Stimulated activated CD8-positive, alpha-beta memory T cell treated with anti-CD3 and anti-CD28 coated beads, Interleukin-4, amount 100 ng/mL, for 48 hours (primary cell): Measurements from ENCODE around the gene CTIF.
"Not testable (repeated sequence)": the region's sequence is repeated elsewhere in the genome, so short reads cannot be mapped to it uniquely, and the experiment has no call there.

Experiments used
- DNase-seq: peaks from one replicate; pipeline ENCODE4 v3.0.0-alpha.2; 2020

CTIF gene

DNA sequence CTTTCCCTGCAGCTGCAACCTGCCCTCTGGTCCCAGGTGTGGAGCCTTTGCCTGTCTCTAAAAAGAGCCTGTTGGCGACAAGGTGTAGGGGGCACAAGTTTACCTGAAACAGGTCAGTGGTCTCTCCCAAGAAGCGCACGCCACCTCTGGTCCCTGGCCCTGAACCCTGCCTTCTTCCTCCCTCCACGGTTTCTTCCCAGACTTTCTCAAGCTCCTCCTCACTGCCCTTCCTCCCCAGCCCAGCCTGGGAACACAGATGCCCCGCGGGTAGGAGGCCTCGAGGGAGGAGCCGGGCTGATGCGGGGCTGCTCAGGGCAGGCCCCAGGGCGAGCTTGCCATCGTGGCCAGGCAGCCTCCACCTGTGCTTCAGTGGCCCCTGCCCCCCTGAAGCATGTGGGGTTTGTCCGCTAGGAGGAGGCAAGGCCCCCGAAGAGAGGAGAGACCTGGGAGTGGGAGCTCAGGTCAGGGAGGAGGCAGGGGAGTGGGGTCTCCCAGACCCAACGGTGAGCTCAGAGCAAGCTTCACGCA, 322.4 kb downstream of the CTIF start:
- no peak for DNase-seq

GRCh38 chr18:48862132-48862531, 323.3 kb downstream of the CTIF start:
- no peak for DNase-seq

DNA sequence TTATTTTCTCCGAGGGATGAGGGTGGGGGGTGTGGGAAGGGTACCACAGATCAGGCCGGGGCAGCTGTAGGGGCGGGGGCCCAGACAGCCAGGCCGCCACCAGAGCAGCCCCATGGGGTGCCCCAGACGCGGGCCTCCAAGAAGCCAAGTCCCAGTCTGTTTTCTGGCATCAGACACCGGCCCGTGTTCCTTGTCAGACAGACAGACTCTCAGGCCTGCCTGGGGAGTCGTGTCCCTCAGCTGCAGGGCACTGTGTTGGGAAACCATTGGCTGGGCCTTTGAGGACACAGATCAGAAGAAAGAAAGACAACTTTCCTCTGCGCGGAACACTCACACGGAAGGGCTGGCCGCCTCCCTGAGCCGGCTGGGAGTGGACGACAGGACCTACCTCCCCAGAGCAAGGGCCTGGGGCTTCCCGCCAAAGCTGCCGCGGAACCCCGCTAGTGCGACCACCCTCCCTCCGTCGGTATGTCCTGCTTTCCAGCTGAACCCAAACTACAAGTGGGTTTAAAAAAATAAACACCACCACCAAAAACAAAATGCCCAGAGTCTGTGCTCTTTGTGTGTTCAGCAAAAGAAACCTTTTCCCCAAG, 323.9 kb downstream of the CTIF start:
- DNase-seq: no peak

DNA sequence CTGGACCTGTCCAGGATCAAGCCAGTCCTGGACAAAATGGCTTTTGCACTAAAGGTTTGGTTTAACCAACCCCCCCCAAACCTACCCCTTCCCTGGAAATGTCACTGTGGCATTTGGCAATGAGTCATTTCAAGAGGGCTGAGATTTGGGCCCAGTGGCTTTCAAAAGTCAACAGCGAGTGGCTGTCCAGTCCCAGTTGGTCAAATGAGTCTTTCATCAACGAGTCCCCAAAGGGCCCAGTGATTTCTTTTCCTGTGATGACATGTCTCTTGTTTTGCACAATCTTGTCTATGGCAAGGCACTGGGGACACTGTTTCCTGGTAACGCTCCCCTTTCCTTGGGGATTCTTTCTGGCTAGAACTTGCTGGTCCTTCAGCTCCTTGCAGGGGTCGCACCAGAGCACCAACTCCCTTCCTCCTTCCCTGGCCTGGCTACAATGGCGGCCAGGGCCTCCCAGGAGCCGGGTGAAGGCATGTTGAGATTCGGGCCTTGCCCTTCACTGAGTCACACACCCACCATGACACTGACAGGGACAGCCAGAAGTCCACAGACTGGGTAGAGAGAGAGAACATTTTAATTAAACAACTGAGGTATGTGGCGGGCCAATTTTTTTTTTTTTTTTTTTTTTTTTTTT, 324.7 kb downstream of the CTIF start:
- DNase-seq: no peak

- DNase-seq: no peak
Observed at GRCh38 chr18:48864876-48865275, 326.0 kb downstream of the CTIF start.

GRCh38 chr18:48866028-48866733, 327.4 kb downstream of the CTIF start:
- no peak for DNase-seq

DNA sequence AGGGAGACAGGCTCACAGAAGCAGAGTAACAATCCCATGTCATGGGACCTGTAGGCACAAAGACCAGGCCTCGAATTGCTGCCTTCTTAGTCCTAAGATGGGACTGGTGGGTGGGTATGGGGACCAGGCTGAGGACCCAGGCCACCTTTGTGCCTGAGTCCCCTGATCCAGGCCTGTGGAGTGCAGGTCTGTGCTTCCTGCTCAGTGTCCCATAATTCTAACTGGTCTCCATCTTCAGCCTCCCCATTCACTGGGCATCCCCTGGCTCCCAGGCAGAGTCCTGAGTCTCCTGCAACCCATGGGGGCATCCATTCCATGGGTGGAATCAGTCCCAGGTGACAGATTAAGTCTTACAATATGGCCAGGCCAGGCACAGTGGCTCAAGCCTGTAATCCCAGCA, 328.0 kb downstream of the CTIF start:
- no peak for DNase-seq

GRCh38 chr18:48867978-48868377, 329.1 kb downstream of the CTIF start:
- no peak for DNase-seq

DNA sequence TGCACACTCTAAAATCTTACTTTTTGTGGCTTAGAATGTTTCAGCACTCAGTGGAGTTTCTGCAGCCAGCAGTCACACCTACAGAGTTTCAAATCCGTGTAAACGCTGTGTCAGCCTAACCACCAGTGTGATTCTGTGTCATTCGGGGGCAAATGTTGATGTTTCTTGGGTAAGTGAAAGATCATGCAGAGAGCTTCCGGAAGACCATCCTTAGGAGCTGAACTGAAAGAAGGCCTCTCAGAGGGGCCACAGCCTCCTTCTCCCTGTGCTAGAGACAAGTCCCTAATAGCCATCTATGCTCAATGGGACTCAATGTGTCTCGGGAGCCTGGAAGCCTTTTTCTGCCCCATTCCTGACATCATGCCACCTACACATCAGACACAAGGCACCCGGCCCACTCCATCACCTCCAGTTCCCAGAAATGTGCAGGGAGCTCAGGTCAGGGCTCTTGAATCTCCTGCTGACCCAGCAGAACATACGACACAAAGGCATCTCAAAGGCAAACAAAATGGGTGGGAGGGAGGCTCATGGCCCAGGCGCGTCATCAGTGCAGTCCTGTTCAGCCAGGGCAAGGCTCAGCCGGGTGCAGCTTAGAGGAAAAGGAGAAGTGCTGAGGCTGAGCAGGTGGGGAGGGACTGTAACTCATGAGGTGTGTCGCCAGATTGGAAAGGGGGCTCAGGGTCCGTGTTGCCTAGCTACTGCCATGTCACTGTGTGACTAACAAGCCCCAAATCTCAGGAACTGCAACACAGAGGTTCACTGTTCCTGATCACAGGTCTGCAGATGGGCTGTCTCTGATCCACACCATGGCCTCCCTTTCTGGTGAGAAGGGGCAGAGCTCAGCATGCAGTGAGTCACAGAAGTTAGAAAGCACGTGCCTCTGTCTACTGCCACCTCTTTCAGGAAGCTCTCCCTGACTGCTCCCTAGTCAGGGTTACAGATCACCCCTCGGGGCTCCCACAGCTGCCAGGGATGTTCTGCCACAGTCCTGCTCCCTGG, 329.9 kb downstream of the CTIF start:
- DNase-seq: peak; percentile 68

GRCh38 chr18:48869591-48869990, 330.8 kb downstream of the CTIF start:
- DNase-seq: peak; percentile 30

DNA sequence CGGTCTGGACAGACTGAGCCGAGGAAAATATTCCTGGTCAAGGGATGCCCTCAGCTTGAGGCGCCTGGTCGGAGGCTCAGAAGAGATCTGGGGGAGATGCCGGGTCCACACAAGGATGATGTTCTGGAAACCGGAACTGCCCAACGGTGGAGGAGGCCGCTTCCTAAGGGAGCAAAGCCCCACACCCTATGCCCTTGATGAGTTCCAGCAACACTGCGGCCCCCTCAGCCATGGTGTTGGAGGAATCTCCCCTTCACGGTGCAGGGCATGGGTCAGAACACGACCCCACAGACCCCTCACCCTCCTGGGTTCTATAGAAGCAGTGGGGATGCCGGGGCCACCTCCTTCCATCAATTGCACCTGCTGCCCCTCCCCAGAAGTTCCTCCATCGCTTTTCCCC, 332.1 kb downstream of the CTIF start:
- DNase-seq: not testable (repeated sequence)

DNA sequence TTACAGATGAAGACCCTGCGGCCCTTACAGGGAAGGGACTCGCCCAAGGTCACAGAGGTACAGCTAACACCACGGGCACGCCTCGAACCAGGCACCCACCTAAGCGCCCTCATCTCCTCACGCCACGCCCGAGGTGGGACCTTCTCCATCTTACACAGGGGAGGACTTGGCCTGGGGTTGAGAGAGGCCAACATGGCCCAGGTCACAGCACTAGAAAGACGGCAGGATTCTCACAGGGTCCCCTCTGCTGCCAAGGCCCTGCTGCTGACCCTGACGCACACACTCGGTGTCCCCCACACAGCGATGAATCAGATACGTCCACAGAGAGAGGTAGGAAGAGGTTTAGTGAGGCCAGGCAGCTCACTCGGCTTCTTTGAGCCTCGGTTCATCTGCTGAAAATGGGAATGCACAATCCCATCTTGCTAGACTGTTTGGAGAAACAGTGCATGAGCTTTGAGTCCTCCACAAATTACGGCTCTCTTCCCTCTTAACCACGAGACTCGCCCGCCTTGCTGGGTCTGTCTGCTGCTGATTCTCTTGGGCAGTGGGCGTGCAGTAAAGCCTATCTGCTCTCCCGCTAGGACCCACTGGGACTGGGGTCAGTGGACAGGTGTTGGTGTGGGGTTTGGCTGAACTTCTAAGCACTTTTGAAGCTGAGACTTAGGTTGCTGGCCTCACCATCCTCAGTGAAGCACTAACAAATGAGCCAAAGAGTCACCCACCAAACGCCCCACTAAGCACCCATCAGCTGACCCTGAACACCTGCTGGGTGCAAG, 332.7 kb downstream of the CTIF start:
- no peak for DNase-seq

GRCh38 chr18:48872234-48873145, 333.7 kb downstream of the CTIF start:
- no peak for DNase-seq

DNA sequence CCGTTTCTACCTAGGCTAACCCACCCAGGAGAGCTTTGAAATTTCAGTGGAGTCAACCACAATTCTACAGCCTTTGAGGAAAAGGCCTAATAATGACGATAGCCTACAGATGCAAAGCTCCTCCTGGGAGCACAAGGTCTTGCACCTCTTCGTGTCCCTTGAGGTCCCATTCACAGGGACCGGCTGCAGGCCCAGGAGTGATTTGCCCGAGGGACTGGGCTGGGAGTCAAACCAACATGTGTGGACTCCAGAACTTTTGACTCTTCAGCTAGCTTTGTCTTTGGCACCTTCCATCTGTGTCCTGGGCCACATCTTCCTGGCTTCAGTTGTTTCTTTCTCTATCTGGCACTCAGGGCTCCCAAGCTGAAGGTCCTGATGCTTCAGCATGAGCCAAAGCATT, 335.4 kb downstream of the CTIF start:
- no peak for DNase-seq

GRCh38 chr18:48874701-48875162, 335.9 kb downstream of the CTIF start:
- DNase-seq: no peak

GRCh38 chr18:48875314-48875941, 336.6 kb downstream of the CTIF start:
- DNase-seq: no peak

GRCh38 chr18:48875942-48876511, 337.2 kb downstream of the CTIF start:
- no peak for DNase-seq

DNA sequence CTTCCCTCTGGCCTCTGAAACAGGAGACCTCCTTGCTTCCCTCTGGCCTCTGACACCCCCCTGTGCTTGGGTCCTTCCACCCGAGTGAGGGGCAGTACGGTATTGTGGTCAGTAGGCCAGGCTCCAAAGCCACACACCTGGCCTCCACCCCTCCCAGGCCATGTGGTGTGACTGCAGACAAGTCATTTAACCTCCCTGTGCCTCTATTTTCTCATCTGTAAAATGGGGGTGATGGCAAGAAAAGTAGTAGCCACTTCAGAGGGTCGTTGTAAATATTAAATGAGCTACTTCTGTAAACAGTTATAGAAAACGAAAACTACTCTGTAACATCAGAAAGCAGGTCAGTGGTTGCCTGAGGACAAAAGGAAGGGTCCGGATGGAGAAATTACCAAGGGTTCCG, 337.8 kb downstream of the CTIF start:
- no peak for DNase-seq

- DNase-seq: no peak
Observed at GRCh38 chr18:48877941-48878340, 339.1 kb downstream of the CTIF start.

DNA sequence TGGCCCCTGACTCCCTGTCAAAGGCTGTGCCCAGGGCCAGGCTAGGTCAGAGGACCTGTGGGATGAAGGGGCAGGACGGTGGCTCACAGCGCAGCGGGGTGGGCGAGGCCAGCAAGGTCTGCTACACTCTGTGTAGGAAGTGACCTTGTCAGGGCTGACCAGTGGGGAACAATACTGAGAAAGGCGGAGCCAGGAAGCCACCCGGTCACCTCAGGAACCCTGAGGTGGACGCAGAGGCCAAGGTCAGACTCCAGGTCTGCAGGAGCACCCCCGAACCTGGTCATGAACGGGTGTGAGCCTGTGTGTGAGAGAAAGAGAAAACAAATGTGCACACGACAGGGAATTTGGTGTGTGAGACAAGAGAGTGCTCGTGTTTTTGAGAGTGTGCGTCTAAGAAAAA, 339.6 kb downstream of the CTIF start:
- no peak for DNase-seq
